A673 (cell line): Measurements from ENCODE around the gene UQCRC1.

Source experiments
- EZH2 ChIP-seq: fragments of 200-600 bp; sonication (generic); IDR thresholded peaks from 2 replicates; pipeline ENCODE4 v1.6.1; 2017; ENCODE audit warnings: borderline replicate concordance, low read depth, mild to moderate bottlenecking, mixed read lengths, antibody characterized with exemption, low read length; ENCODE audit not compliant: poor library complexity, severe bottlenecking
- TF ChIP-seq, protein P1 (sequence below): fragments of 300-800, 200-600 bp; sonication (generic); conservative IDR thresholded peaks from 2 replicates; pipeline ENCODE4 v1.5.1; 2017; ENCODE audit warnings: low read depth, mild to moderate bottlenecking, antibody characterized with exemption, low read length, moderate library complexity, mixed read lengths

DNA sequence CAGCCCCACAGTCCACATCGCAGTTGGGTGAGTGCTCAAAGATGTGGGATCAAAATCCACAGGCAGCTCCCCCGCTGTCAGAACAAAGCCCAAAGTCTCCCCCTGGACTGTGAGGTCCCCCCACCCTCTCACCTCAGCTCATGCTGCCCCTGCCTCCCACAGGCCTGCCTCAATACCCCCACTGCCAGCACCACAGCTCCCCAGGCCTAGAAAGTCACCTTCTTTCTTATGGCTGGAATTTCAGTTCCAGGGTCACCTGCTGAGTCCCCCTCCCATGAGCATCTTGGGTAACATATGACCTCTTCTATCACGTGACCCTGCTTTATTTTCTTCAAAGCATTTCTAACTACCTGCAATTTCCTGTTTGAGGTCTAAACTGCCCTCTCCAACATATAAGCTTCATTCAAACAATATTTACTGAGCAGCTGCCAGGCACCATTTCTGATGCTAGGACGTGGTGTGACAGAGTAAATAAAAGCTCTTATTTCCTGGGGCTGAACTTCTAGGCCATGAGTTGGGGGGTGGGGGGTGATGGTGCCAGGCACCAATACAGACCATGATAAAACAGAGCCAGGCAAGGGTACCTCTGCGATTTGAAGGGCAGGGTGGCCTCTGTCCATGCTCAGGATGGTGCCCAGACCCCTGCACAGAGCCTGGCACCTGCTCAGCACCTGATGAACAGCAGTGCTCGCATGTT lies 14.6 kb upstream of the UQCRC1 start:
- TF ChIP-seq, protein P1, sequence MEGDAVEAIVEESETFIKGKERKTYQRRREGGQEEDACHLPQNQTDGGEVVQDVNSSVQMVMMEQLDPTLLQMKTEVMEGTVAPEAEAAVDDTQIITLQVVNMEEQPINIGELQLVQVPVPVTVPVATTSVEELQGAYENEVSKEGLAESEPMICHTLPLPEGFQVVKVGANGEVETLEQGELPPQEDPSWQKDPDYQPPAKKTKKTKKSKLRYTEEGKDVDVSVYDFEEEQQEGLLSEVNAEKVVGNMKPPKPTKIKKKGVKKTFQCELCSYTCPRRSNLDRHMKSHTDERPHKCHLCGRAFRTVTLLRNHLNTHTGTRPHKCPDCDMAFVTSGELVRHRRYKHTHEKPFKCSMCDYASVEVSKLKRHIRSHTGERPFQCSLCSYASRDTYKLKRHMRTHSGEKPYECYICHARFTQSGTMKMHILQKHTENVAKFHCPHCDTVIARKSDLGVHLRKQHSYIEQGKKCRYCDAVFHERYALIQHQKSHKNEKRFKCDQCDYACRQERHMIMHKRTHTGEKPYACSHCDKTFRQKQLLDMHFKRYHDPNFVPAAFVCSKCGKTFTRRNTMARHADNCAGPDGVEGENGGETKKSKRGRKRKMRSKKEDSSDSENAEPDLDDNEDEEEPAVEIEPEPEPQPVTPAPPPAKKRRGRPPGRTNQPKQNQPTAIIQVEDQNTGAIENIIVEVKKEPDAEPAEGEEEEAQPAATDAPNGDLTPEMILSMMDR, result no peak
- no peak for TF ChIP-seq EZH2
